HG03066 (cell line): ENCODE measurements around the gene BMPR2.
"Not testable (repeated sequence)": the region's sequence is repeated elsewhere in the genome, so short reads cannot be mapped to it uniquely, and the experiment has no call there.

ENCODE experiments used
- ATAC-seq: cut with Tn5 transposase; IDR thresholded peaks from one replicate; pipeline ENCODE4 v1.9.1; 2021; ENCODE audit warnings: low read depth; ENCODE audit not compliant: unreplicated experiment

The BMPR2 gene

DNA sequence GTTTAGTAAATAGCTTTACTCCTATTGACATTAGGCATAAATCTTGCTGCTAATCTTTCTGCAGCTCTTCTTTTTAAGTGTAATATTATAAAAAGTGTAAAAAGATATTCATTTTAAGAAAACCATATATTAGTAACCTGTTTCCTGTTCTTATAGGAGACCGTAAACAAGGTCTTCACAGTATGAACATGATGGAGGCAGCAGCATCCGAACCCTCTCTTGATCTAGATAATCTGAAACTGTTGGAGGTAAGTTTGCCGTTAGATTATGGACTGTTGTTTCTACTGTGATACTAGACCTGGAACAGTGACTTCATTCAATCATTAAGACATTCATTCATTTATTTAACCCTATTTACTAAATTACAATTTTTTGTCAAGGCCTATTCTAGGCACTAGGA, 138.6 kb downstream of the BMPR2 start:
- ATAC-seq = no peak

DNA sequence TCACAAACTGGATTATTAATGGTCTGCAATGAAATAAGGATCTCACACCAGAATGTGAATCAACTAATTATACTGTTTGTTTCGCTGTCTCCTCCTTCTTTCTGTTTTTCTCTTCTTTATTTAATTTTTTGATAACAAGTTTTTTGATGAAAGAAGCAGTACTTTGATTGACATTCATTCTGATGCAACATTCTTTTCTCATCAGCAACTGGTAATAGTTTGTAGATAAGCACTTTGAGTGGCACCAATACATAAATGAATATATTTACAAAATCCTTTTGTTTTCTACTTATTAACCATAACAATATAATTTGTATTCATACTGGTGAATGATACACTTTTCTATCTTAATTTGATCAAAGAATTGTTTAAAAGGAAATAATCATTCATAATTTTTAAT, 143.3 kb downstream of the BMPR2 start:
- no peak for ATAC-seq

DNA sequence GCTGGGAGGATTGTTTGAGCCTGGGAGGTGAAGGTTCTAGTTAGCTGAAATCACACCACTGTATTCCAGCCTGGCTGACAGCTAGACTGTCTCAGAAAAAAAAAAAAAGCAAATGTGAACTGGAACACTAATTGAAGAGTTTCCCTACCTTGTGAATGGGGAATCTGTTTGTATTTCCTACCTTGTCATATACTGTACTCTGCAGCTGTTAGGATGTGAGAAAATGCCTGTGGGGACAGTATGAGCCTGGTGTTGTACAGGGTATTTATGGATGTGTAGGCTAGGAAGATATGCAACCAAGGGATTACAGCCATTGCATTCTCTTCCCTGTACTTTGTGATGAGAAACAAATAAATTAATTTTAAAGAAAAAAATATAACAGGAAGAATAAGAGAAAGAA, 145.3 kb downstream of the BMPR2 start:
- no peak for ATAC-seq

DNA sequence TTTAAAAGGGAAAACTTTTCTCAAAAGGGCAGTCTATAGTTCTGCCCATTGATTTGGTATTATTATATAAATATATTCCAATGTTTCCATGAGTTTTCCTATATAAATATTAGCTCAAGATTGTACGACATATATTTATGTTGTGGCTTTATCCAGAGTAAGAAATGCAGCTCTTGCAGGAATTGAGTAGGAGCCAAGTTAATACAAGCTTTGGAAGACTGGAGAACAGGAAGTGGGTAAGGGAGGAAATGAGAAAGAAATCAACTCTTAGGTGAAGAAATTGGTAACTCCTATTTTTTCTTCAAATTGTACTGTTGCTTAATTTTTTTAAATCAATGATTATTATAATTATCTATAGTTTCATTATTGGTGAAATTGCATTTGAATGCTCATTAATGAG, 153.3 kb downstream of the BMPR2 start:
- ATAC-seq = no peak

DNA sequence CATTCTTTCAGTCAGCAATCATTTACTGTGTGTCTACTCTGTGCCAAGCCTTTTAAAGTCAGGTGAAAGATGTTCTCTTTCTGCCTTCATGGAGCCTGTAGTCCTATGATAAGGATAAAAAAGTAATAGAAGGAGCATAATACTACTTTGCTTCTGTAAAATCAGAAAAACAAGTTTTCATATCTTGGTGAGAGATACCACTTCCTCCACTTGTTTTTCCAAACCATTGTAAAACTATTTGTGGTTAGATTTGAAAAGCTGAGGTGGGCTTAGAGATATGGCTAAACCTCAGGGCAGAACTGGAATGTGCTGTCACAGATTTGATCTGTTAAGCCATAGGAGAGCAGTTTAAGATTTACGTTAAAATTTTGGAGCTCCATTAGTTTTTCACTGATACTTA, 153.9 kb downstream of the BMPR2 start:
- ATAC-seq = no peak

DNA sequence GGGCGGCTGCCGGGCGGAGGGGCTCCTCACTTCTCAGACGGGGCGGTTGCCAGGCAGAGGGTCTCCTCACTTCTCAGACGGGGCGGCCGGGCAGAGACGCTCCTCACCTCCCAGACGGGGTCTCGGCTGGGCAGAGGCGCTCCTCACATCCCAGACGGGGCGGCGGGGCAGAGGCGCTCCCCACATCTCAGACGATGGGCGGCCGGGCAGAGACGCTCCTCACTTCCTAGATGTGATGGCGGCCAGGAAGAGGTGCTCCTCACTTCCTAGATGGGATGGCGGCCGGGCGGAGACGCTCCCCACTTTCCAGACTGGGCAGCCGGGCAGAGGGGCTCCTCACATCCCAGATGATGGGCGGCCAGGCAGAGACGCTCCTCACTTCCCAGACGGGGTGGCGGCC, 159.2 kb downstream of the BMPR2 start:
- not testable (repeated sequence) for ATAC-seq

DNA sequence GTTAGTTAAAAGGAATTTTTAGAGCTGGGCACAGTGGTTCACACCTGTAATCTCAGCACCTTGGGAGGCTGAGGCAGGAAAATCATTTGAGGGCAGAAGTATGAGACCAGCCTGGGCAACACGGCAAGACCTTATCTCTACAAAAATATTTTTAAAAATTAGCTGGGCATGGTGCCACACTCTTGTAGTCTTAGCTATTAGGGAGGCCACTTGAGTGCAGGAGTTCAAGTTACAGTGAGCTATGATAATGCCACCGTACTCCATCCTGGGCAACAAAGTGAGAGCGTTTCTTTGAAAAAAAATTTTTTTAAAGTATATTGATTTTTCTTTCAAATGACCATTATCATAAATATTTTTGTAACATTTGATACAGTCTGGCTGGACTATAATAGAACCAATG, 165.0 kb downstream of the BMPR2 start:
- no peak for ATAC-seq

DNA sequence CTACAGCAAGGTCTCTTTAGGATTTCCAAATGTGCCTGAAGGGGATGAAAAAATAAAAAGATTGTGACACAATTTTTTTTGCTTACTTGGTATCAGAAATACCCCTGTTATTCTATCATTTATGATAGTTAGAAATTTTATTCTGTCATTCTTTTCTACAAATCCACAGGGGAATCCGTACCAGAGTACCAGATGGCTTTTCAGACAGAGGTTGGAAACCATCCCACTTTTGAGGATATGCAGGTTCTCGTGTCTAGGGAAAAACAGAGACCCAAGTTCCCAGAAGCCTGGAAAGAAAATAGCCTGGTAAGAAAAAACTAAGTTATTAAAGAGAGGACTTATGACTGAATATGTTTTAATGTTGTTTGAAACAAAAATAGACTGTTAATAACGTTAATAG, 166.0 kb downstream of the BMPR2 start:
- no peak for ATAC-seq

DNA sequence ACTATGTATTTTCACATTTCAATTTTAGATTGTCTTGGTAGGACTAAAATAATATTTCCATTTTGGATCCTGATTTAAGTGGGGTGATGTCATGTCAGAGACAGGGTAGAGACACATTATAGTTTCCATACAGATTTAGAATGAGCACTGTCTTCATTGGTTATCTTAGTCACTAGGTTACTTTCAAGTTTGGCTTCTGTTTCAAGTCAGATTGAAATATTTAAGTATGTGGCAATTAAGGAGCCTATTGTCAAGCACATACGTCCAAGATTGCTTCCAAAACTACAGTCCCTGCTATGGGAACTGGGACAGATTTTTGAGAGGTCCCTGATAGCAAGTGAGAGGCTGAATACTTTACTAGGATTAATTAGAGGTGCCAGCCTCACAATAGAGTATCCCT, 169.4 kb downstream of the BMPR2 start:
- ATAC-seq = no peak

DNA sequence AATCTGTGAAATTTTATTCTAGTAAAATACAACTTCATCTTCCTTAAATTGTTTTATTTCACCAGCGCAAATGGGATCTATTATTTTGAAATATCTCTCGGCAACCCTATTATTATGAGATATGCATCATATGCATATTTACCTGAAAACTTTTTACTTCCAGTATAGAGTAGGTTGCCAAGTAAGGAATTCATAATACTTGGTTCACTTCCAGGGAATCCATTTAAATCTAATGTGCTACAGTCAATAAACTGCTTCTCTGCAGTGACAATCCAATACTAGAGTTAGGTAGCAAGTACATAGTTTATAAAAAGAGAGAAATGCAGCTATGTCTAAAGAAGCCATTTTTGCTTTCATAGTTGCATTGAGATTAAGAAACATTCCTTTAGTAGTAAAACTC, 169.8 kb downstream of the BMPR2 start:
- ATAC-seq = no peak

DNA sequence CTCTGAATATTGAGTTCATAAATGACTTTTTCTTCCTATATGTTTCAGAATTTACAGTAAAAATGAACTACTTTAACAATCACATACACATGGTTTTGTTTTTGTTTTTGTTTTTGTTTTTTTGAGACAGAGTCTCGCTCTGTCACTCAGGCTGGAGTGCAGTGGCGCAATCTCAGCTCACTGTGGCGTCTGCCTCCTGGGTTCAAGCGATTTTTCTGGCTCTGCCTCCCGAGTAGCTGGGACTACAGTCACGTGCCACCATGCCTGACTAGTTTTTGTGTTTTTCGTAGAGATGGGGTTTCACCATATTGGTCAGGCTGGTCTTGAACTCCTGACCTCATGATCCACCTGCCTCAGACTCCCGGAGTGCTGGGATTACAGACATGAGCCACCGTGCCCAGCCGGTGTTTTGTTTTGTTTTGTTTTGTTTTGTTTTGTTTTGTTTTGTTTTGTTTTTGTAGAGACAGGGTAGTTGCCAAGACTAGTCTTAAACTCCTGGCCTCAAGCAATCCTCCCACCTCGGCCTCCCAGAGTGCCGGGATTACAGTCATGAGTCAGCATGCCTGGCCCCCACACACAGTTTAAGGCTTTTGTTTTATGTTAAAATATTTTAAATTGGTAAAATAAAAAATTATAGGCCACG, 170.5 kb downstream of the BMPR2 start:
- not testable (repeated sequence) for ATAC-seq

DNA sequence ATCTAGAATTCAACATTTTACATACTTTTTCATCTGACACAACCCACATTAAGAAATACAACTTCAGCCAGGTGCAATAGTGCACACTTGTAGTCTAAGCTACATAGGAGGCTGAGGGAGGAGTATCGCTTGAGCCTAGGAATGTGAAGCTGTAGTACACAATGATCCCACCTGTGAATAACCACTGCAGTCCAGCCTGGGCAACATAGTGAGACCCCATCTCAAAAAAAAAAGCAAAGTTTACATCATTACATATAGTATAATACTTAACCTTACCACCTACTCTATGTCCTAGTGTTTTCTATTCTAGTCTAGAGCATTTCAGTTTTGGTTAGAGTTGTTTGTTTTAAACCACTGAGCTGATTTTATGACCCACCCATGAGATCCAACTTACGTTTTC, 172.1 kb downstream of the BMPR2 start:
- no peak for ATAC-seq

DNA sequence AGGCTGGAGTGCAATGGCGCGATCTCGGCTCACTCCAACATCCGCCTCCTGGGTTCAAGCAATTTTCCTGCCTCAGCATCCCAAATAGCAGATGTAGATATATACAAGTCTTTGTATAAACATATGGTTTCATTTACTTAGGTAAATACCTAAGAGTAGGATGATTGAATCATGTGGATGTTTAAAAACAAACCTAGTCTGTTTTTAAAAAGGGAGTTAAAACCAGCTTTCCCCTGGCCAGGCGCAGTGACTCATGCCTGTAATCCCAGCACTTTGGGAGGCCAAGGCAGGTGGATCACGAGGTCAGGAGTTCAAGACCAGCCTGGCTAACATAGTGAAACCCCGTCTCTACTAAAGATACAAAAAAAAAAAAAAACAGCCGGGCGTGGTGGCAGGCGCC, 174.9 kb downstream of the BMPR2 start:
- not testable (repeated sequence) for ATAC-seq

DNA sequence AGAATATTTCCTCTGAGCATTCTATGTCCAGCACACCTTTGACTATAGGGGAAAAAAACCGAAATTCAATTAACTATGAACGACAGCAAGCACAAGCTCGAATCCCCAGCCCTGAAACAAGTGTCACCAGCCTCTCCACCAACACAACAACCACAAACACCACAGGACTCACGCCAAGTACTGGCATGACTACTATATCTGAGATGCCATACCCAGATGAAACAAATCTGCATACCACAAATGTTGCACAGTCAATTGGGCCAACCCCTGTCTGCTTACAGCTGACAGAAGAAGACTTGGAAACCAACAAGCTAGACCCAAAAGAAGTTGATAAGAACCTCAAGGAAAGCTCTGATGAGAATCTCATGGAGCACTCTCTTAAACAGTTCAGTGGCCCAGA, 179.2 kb downstream of the BMPR2 start:
- ATAC-seq = no peak

DNA sequence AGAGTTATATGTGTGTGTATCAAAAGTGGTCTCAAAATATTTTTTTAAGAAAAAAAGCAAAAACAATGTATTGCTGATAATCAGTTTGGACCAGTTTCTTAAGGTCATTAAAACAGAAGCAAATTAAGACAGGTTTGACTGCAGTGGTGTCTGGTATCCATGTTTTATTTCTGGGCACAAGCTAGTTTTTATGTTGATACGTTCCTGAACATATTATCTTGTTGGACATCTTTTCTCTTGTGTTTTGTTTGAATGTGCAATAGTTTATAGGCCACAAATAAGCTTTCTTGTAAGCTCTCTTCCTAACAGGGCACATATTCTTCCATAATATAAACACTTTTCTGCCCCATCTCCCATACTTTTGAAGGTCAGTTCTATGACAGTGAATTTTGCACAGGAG, 184.1 kb downstream of the BMPR2 start:
- no peak for ATAC-seq

DNA sequence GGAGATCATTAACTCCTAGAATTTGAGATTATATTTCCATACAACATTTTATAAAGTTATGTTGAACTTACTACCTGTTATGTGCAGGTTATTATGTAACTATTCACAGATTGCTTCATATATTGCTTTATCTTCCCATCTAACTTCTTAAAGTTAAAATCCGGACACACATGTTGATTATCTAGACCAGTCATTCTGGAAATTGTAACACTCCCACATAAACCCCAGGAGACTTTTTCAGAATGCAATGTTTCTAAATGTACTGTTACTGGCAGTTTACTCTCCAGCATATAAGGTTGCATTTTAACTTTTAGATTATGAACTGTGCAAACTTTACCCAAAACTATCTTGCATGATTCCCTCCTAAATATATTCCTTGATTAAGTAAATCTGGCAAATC, 188.1 kb downstream of the BMPR2 start:
- ATAC-seq = no peak

DNA sequence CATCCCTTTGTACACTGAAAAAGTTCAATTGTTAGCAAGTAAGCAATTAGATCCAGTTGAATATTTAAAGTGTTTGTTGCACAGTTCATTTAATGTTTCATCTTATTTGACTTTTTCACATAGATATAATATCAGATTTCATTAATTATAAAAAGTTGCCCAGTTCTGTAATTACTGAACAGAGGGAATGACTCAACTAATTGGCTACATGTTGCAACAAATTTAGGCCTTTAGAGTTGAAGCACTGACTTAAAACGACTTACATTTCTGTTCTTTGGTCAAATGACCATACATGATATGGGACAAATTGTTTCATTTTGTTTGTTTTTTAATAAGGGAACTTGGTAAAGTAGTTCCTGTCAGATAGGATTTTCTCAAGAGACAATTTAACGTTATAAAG, 190.2 kb downstream of the BMPR2 start:
- ATAC-seq = no peak

DNA sequence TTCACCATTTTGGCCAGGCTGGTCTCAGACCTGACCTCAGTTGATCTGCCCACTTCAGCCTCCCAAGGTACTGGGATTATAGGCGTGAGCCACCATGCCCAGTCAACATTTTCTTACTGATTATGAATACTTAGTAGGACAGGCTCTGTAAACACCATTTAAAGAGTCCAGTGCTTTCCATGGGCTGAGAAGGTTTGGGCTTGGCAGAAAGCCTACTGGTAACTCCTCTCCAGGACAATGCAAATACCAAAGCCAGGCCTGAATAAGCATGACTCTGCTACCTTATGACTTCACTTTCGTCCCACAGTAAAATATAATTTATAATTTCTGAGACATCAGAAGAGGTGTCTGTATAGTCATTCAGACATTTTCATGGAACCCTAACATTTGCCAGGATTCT, 198.4 kb downstream of the BMPR2 start:
- ATAC-seq = no peak

DNA sequence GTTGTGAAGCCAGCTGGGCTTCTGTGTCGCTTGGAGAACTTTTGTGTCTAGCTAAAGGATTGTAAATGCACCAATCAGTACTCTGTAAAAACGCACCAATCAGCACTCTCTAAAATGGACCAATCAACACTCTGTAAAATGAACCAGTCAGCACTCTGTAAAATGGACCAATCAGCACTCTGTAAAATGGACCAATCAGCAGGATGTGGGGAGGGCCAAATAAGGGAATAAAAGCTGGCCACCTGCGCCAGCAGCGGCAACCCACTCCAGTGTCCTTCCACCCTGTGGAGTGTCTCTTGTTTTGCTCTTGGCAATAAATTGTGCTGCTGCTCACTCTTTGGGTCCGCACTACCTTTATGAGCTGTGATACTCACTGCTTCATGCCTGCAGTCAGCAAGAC, 199.1 kb downstream of the BMPR2 start:
- ATAC-seq = not testable (repeated sequence)

DNA sequence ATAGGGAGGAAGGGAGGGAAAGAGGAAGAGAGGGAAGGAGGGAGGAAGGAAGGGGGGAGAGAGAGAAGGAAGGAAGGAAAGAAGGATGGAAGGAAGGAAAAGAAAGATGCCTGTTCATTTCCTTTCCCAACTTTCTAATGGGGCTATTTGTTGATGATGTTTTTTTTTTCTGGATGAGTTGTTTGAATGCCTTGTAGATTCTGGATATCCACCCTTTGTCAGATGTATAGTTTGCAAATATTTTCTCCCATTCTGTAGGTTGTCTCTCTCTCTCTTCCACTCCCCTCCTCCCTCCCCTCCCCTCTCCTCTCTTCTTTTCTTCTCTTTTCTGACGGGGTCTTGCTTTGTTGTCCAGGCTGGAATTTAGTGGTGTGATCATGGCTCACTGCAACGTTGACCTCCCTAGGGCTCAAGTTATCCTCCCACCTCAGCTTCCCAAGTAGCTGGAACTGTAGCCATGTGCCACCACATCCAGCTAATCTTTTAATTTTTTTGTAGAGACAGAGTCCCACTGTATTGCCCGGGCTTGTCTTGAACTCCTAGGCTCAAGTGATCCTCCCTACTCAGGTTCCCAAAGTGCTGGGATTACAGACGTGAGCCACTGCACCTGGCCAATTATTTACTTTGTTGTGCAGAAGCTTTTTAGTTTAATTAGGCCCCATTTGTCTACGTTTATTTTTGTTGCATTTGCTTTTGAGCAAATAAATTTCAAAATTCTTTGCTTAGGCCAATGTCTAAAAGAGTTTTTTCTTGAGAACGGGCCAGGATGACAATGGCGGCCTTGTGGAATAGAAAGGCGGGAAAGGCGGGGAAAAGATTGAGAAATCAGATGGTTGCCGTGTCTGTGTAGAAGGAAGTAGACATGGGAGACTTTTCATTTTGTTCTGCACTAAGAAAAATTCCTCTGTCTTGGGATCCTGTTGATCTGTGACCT, 201.4 kb downstream of the BMPR2 start:
- no peak for ATAC-seq

DNA sequence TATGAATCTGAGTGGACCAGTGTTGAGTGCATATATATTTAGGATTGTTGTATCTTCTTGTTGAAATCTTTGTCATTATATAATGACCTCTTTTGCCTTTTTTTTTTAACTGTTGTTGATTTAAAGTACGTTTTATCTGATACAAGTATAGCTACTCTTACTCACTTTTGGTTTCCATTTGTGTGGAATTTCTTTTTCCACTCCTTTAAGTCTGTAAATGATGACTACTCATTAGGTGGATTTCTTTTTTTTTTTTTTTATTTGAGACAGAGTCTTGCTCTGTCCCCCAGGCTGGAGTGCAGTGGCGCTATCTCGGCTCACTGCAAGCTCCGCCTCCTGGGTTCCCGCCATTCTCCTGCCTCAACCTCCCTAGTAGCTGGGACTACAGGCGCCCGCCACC, 206.7 kb downstream of the BMPR2 start:
- not testable (repeated sequence) for ATAC-seq

DNA sequence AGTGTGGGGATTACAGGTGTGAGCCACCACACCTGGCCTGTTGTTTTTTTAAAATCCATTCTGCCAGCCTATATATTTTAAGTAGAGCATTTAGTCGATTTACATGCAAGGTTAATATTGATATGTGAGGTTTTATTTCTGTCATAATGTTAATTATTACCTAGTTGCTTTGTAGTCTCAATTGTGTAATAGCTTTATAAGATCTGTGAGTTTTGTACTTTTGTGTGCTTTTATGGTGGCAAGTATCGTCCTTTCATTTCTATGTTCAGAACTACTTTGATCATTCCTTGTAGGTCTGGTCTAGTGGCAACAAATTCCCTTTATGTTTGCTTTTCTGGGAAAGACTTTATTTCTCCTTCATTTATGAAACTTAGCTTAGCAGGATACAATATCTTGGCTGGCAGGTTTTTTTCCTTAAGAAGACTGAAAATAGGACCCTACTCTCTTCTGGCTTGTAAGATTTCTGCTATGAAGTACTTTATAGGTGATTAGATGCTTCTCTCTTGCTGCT, 207.6 kb downstream of the BMPR2 start:
- ATAC-seq = no peak
